Stimulated activated CD8-positive, alpha-beta memory T cell treated with anti-CD3 and anti-CD28 coated beads, Interleukin-15, amount 100 ng/mL, for 24 hours (primary cell): ENCODE measurements around the gene PNKD.
"Not testable (repeated sequence)": the region's sequence is repeated elsewhere in the genome, so short reads cannot be mapped to it uniquely, and the experiment has no call there.

Experiments
- DNase-seq: peaks from one replicate; pipeline ENCODE4 v3.0.0-alpha.2; 2020; ENCODE audit warnings: low read depth

Gene PNKD

DNA sequence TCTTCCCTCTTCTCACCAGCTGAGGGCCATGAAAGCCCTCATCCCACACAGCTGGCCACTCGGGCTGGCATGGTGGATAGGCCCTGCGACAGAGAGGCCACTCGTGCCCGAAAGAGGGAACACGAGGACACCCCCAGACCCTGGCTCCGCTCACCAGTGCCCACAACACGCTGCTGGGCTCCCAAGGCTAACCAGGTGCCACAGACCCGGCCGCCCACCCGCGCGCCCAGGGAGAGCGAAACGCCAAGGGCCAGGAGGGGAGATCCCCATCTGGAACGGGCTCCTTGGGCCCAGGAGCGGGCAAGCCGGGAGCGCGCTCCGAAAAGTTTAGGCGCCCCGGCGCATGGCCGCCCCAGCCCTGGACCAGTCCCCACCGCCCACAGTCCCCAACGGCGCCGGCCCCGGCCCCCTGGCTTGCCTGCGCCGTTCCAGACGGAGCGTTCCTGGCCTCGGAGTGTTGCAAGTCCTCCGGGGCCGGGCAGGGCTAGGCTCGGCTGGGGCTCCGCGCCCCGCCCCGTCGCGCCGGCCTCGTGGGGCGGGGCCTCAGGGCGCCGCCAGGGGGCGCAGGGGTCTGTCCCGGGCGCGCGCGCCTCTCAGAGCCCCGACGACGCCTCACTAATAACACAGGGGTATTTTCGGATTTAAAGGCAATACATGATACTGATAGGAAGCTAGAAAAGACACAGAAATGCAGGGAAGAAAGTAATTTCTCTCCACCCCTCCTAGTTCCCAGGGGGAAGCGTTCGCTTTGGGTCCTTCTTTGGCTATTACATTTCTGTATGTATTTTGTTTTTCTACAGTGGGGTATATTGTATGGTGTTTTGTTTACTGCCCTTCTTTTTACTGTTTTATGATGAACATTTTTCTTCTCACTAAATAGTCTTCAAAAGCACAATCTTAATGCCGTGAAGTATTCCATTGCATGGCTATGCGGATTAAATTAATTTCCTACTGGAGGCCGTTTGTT lies 22.0 kb downstream of the PNKD start, which contains the start of gene TMBIM1:
Gene TMBIM1 (minus strand): TSS at position 456 of the 967 bp plus-strand sequence. CDS start 10,362 bp downstream, outside the sequence.
- peak; percentile 67 for DNase-seq

DNA sequence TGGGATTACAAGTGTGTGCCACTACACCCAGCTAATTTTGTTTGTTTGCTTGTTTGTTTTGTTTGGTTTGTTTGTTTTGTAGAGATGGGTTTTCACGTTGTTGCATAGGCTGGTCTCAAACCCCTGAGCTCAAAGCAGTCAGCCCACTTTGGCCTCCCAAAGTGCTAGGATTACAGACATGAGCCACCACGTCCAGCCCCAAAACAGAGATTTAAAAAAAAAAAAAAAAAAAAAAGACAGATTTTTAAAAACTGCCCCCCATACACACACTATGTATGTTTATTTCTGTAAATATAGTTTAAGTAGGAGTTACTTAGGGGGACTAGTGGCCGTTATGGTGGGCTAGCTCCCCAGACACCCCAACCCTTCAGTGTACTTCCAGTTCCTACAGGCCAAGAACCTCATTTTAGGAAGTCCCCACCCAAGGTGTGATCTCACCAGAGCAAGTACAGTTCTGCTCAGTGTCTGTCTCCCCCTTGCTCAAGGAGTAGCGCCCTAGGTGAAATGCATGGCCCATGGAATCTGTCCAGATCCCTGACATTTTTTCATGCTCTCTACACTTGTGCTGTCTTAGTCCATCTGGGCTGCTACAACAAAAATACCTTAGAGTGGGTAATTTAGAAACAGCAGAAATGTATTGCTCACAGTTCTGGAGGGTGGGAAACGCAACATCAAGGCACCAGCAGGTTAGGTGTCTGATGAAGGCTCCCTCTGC lies 23.6 kb downstream of the PNKD start:
- no peak for DNase-seq

DNA sequence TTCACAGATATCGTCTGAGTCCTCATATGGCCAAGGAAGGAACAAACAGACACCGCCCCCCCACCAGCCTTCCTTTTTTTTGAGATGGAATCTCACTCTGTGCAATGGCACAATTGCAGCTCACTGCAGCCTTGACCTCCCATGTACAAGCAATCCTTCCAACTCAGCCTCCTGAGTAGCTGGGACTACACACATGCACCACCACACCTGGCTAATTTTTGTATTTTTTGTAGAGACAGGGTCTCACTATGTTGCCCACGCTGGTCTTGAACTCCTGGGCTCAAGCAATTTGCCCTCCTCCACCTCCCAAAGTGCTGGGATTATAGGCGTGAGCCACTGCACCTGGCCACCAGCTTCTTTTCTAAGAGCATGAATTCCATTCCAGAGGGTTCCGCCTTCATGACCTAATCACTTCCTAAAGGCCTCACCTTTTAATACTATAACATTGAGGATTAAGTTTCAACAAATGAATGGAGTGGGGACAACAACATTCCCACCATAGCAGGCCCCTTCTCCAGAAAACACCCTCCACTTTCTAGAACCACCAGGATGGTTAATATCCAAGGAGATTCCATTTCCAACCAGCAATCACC lies 24.2 kb downstream of the PNKD start:
- DNase-seq = no peak

DNA sequence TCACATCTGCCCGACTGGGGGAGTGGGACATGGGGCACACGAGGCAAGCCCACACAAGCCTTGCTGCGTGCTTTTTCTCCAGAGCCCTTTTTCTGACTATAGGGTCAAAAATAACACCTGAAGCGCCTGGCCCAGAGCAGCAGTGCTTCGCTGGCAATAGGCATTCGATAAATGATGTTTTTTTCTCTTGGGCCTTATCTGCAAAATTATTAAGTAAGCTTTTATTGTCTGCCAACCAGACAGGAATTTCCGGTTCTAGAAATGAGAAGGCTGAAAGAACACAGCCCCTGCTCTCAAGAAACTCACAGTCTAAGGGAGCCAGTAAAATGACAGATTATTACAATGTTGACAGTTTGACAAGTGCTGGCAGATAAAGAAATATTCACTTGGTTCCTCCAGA lies 24.7 kb downstream of the PNKD start:
- no peak for DNase-seq

- DNase-seq = no peak
Observed at GRCh38 chr2:218296200-218296599, 25.9 kb downstream of the PNKD start.

GRCh38 chr2:218296847-218297246 lies 26.5 kb downstream of the PNKD start:
- no peak for DNase-seq

DNA sequence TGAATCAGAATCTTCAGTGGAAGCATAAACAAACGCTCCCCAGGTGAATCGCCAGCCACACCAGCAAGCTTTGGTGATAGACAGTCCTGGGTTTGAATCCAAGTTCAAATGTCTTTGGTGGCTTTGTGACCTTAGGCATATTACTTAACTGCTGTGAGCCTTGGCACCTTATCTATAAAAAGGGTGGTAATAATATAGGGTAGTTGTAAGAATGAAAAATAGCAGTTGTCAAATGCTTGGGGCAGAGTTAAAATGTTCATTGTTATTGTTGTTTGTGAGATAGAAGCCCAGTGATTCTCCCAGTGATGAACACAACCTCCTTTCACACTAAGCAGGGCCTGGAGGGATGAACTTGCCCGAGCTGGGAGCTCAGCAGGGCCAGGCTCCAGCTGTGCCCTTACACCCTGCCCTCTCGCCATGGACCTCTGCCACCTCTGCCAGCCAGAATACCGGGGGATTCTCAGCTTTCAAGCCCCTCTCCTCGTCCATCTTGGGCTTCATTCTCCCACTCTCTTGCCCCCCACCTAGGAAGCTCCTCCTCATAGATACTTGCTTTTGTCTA lies 28.1 kb downstream of the PNKD start:
- DNase-seq = no peak

DNA sequence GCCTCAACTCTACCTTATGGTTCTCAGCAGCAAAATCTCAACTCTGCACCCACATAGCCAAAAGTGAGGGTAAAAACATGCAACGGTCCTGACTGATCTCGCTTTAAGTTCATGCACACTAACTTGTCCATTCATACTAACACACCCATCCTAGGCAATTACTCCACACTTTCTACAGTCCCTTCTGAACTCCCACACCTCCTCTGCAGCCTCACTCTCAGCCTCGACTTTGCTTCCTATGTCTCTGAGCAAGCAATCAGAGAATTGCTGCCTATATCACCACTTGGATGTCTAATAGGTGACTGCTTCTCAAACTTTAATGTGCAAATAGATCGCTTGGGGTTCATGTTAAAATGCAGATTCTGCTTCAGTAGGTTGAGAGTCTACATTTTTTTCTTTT lies 29.8 kb downstream of the PNKD start:
- no peak for DNase-seq

DNA sequence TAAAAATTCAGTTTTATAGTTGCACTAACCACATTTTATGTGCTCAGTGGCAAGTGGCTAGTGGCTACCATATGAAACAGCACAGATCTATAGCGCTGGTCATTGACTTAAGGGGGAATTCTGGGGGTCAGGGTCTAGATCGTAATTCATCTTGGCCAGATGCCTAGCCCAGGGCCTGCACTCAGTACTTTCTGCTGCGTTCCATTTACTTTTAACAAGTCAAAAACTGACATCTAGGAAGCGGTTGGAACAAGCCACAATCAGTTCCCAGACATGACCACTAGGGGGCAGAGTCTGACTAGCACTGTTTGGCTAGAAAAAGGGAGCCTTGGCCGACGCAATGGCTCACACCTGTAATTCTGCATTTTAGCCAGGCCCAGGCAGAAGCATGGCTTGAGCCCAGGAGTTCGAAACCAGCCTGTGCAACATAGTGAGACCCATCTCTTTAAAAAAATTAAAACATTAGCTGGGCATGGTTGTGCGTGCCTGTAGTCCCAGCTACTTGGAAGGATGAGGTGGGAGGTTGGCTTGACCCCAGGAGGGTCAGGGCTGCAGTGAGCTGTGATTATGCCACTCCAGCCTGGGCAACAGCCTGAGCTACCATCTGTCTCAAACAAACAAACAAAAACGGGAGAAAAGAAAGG lies 31.0 kb downstream of the PNKD start:
- peak; percentile 66 for DNase-seq

- no peak for DNase-seq
Observed at GRCh38 chr2:218305383-218305782, 35.1 kb downstream of the PNKD start.

- no peak for DNase-seq
Observed at GRCh38 chr2:218306184-218306920, 36.0 kb downstream of the PNKD start.

DNA sequence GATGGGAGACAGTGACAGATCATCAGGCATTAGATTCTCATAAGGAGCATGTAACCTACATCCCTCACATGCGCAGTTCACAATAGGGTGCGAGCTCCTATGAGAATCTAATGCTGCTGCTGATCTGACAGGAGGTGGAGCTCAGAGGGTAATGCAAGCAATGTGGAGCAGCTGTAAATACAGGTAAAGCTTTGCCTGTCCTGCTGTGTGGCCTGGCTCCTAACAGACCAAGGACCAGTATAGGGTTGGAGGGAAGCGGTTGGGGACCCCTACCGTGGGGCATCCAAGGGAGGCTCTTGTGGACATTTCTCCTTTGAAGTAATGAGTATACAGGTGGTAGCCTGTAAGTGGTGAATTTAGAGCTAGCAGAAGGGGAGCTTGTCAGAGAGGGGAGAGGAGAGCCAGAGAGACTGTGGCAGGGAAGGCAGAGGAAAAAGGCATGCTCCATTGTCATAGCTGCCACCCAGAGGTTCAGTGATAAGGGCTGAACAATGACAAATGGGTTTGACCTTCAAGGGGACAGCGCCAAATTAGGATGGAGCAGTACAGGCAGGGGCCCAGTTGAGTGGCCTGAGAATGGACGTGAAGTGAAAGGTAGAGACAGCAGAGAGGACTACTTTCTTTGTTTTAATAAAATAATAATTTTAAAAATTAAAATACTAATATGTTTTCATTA lies 37.2 kb downstream of the PNKD start:
- DNase-seq = no peak

GRCh38 chr2:218310853-218311540 lies 40.7 kb downstream of the PNKD start:
- no peak for DNase-seq

- not testable (repeated sequence) for DNase-seq
Observed at GRCh38 chr2:218311541-218312266, 41.4 kb downstream of the PNKD start.

DNA sequence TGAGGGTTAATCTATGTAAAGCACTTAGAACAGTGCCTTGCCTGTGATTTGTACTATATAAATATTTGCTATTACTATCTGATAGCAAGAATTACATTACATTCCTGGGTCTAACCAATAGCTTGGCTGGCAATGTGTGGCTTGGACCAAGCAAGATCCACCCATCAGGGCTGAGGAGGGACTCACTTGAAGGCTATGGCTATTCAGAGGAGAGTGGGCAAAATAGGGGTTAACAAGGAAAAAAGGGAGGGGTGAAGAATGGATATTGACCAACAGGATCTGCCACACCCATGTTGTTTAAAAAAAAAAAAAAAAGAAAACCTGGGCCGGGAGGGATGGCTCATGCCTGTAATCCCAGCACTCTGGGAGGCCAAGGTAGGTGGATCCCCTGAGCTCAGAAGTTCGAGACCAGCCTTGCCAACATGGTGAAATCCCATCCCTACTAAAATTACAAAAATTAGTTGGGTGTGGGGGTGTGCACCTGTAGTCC lies 42.0 kb downstream of the PNKD start:
- DNase-seq = no peak

- DNase-seq = no peak
Observed at GRCh38 chr2:218313356-218313755, 43.0 kb downstream of the PNKD start.

GRCh38 chr2:218314764-218315163 lies 44.4 kb downstream of the PNKD start:
- not testable (repeated sequence) for DNase-seq

- DNase-seq = no peak
Observed at GRCh38 chr2:218315397-218315796, 45.1 kb downstream of the PNKD start.

DNA sequence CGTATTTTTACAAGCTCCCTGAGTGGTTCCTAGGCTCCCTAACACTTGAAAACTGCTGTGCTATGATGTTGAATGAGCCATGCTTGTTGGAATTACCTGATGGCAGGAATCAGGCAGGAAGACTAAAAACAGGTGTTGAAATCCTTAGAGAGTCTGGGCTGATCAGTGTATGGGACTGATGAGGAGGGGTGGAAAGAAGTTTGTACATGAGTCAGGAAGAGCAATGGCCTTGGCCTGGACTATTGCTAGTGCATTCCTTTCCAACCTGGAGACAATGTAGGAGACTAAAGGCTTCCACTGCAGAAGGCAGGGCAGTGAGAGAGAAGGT lies 46.9 kb downstream of the PNKD start:
- DNase-seq = no peak
